ENCODE results near the gene RGS12. TPM values are rescaled to one million over a fixed set of nuclear protein-coding genes. Genes with fewer than 3 reads are reported as not detected.

Gene RGS12
- total RNA-seq, 1 experiment from 2014 or later: 16.9 TPM

DNA sequence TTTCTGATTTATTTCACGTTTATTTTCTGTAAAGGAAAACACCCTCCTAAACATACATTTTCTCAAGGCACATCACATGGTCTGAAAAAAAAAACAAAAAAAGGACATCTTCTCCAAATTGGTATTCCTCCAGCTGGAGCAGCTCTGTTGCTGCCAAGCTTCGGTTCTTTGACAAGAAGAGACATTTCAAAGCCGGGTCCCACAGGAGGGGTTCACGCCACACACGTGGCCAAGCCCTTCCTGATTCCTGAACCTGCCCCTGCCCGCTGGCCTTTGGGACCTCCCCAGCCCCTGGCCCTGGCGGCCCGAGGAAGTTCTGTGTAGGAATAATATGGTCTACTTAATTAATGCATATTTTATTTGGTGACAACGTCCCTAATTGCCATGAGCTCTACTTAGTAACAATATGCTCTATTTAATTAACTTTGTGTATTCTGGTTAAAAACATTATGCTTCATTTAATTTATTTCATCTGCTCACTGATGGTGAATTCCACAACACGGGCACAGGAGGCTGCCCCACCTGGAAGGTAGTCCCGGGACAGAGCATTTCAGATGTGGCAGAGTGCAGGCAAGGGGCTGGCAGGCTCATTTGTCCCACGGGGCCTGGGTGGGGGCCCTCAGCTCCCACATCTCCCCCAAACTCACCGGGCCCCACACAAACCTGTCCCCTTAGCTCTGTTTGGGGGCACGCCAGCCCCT lies 5.4 kb upstream of the RGS12 start:
- Histone ChIP-seq H3K4me1 (ENCODE audit: insufficient read depth, low read length) (no peaks in the 10 kb centered on the region), H3K56ac (ENCODE audit: insufficient read length, low read depth, low read length) (no peak overlapping the region), H3K4me2 (ENCODE audit: insufficient read depth, insufficient read length, low read length) (no peak overlapping the region), H3K4ac (ENCODE audit: low read depth, low read length) (no peak overlapping the region), H3K23ac (ENCODE audit: insufficient read length, low read depth, low read length) (no peak overlapping the region), H3K18ac (ENCODE audit: insufficient read length, low read depth, low read length) (no peak overlapping the region), H3K9ac (ENCODE audit: extremely low read depth, insufficient read length, low read length) (no peak overlapping the region), H4K8ac (replicated peaks; ENCODE audit: insufficient read length, low read depth, low read length) (no peak overlapping the region), H3K79me1 (ENCODE audit: insufficient read depth, low read depth, low read length, poor library complexity, severe bottlenecking) (no peaks in the 10 kb centered on the region), H3K27ac (ENCODE audit: insufficient read length, low read depth, low read length) (no peak overlapping the region), H3K9me3 (ENCODE audit: control insufficient read depth, low read depth, low read length) (no peaks in the 10 kb centered on the region), H2AK5ac (ENCODE audit: insufficient read length, low read length) (no peak overlapping the region), H3K14ac (ENCODE audit: insufficient read depth, low read length) (no peak overlapping the region), H4K5ac (ENCODE audit: insufficient read length, low read depth, low read length) (no peak overlapping the region), H2BK15ac (ENCODE audit: low read depth, low read length) (no peak overlapping the region), H3K79me2 (ENCODE audit: insufficient read depth, low read length) (no peaks in the 10 kb centered on the region), H3K23me2 (ENCODE audit: insufficient read length, low read depth, low read length, poor library complexity, severe bottlenecking) (peaks cover 10% of the 10 kb centered on the region), H4K91ac (ENCODE audit: insufficient read length, low read depth, low read length) (no peak overlapping the region), H2AFZ (ENCODE audit: low read length) (no peak overlapping the region), H3T11ph (ENCODE audit: low read length) (no peak overlapping the region), H2BK12ac (ENCODE audit: insufficient read length, low read depth, low read length) (no peak overlapping the region), H3K27me3 (ENCODE audit: insufficient read depth, low read length) (no peaks in the 10 kb centered on the region; the same call in 1 of the 2 replicates), H2BK5ac (ENCODE audit: insufficient read length, low read length) (no peak overlapping the region), H4K20me1 (ENCODE audit: control insufficient read depth, insufficient read depth, insufficient read length) (no peaks in the 10 kb centered on the region), H2BK120ac (ENCODE audit: low read depth, low read length, poor library complexity, severe bottlenecking) (no peak overlapping the region), H2BK20ac (ENCODE audit: low read depth, low read length, poor library complexity, severe bottlenecking) (no peak overlapping the region)
- no CpG with 5 or more reads among the region's 14 CpGs for WGBS (ENCODE audit: extremely low coverage, insufficient read length, low lambda C conversion rate)
- Mint-ChIP-seq H3K27ac (no peak overlapping the region), H3K4me1 (peaks cover 7 to 14% of the 10 kb centered on the region in 2 experiments), H3K9me3 (peaks cover 5% of the 10 kb centered on the region in 2 experiments; a peak in 2 of 5 replicates), H3K4me3 (no peak overlapping the region), H3K27me3 (ENCODE audit: low read depth) (peaks cover 44% of the 10 kb centered on the region), H3K36me3 (ENCODE audit: insufficient read depth in 1 of 3, low read depth in 3 of 3) (no peaks in the 10 kb centered on the region)
- TF ChIP-seq, protein P1, sequence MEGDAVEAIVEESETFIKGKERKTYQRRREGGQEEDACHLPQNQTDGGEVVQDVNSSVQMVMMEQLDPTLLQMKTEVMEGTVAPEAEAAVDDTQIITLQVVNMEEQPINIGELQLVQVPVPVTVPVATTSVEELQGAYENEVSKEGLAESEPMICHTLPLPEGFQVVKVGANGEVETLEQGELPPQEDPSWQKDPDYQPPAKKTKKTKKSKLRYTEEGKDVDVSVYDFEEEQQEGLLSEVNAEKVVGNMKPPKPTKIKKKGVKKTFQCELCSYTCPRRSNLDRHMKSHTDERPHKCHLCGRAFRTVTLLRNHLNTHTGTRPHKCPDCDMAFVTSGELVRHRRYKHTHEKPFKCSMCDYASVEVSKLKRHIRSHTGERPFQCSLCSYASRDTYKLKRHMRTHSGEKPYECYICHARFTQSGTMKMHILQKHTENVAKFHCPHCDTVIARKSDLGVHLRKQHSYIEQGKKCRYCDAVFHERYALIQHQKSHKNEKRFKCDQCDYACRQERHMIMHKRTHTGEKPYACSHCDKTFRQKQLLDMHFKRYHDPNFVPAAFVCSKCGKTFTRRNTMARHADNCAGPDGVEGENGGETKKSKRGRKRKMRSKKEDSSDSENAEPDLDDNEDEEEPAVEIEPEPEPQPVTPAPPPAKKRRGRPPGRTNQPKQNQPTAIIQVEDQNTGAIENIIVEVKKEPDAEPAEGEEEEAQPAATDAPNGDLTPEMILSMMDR (conservative IDR thresholded peaks at IDR 0.05): no peak
- no peak for DNase-seq

Measured in H9 (cell line).